Activated CD8-positive, alpha-beta memory T cell treated with anti-CD3 and anti-CD28 coated beads for 4 hours (primary cell): ENCODE results near the gene GPR37.

Source experiments
- DNase-seq, 2 donors: peaks; one replicate each; pipeline ENCODE4 v3.0.0-alpha.2; 2020; ENCODE audit warnings: low read depth in 2 of 2

Gene GPR37

GRCh38 chr7:124779620-124780019 lies 14.0 kb upstream of the GPR37 start:
- no peak for DNase-seq

DNA sequence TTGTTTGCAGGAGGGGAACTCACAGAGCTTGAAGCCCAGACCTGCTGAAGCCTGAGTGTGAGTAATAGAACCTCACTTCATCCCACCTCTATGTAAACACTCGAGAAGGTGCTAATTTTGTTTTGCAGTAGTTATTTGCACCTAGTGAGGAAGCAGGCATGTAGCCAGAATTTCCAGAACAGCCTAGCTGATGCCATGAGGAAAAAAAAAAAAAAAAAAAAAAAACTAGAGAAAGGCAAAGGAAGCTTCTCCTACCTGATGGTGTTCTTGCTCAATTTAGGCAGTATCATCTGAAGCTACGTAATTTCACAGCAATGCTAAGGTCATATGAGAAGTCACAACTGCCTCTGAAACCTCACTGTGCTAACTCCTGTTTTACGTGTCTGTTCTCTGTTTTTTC lies 13.6 kb upstream of the GPR37 start:
- no peak for DNase-seq

- no peak for DNase-seq
Measured at GRCh38 chr7:124777268-124777667, 11.7 kb upstream of the GPR37 start.

DNA sequence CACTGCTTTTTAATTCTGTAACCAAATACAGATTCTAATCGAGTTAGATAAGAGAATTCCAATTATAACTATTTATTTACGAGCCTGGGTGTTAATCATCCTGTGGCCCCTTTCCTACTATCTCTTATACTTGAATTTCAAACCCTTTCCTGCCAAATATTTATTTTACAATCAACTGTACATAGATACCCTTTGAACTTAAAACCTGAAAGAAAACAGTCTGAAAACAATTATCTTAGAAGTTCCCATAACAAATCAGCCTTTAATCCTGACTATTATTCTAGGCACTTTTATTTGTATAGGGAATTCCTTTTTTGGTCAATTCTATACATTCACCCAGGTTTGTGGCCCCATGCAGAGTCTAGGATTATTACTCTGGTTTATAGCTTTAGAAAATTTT lies 10.6 kb upstream of the GPR37 start:
- DNase-seq = no peak

GRCh38 chr7:124775422-124775821 lies 9.8 kb upstream of the GPR37 start:
- no peak for DNase-seq

- DNase-seq = no peak
Measured at GRCh38 chr7:124773938-124774337, 8.3 kb upstream of the GPR37 start.

GRCh38 chr7:124773339-124773738 lies 7.7 kb upstream of the GPR37 start:
- no peak for DNase-seq

DNA sequence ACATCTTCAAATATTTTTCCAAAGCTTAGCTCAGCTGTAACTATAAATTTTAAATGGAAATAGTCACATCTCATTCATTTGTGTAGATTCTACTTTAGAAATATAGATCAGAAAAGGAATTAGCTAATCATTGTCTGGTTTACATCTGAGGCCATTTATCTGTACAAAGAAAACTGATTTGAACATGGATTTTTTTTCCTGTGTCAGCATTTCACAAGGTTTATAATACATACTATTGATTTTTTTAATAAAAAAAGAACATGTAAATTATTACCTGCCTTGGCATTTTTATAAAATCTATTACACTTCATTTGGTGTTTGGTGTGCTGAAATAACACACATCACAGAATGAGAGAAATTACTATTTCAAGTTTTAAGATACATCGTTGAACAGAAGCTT lies 3.5 kb upstream of the GPR37 start:
- DNase-seq = no peak

GRCh38 chr7:124768525-124768924 lies 2.9 kb upstream of the GPR37 start:
- DNase-seq = no peak

GRCh38 chr7:124764847-124765400 lies 668 bp downstream of the GPR37 start:
- DNase-seq = no peak

- no peak for DNase-seq
Measured at GRCh38 chr7:124764051-124764846, 1.3 kb downstream of the GPR37 start.

GRCh38 chr7:124762611-124763143 lies 2.9 kb downstream of the GPR37 start:
- no peak for DNase-seq

DNA sequence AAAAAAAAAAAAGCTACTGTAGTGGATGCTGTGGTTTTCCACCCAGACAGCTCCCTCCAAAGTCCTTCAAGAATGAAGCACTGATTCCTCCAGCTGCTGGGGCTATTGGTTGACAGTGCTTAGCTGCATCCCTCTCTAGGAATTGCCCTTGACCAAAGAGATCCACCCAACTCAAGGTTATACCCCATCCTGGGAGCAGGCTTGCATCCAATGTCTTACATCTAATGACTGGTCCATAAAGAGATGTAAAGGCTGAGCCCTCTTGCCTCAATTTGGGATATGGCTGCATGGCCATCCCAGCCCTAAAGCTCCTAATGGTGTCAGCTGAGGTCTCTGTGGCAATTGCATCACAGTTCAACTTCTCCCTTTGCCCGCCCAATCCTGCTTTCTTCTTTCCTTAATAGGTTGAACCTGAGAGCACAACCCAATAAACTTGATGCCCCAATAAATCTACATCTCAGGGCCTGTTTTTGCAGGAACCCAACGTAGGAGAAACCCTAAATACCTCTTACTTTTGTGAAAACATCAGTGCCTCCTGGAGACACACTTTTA lies 4.4 kb downstream of the GPR37 start:
- no peak for DNase-seq

DNA sequence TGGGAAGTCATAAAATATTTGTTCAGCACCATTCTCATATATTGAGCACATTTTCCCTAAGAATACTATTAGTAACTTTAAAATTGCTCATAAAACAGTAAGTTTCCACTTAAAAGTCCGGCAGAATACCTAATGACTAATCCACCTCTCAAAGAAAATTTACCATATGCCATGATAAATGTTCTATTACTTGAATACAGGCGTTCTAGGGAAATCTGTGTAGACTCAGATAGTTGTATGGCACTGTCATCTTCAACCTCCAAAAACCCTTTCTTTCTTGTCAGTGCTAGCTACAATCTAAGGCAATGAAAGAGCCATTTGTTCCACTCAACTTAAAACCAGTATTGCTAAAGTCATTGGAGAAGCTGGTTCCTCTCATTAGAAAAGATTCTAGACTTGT lies 7.3 kb downstream of the GPR37 start:
- no peak for DNase-seq

- no peak for DNase-seq
Measured at GRCh38 chr7:124754576-124755268, 10.9 kb downstream of the GPR37 start.

DNA sequence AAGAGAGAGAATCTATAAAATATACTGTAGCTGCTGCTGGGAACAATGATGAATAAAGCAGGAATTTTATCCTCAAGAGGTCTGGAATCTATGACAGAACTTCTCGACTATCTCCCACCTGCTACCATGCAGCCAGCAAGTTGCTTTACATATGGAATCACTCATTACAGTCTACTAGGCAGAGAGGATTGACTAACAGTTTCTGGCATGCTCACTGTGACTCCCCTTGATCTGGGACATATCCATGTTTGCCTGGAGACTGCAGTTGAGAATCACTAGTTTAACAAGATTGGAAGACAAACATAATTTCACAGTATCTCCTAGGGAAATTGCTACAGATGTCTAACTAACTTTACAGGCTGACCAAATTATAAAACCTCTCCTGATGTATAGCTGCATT lies 13.3 kb downstream of the GPR37 start:
- DNase-seq = no peak

- no peak for DNase-seq
Measured at GRCh38 chr7:124751027-124751426, 14.6 kb downstream of the GPR37 start.

- DNase-seq = no peak
Measured at GRCh38 chr7:124747072-124747471, 18.5 kb downstream of the GPR37 start.

DNA sequence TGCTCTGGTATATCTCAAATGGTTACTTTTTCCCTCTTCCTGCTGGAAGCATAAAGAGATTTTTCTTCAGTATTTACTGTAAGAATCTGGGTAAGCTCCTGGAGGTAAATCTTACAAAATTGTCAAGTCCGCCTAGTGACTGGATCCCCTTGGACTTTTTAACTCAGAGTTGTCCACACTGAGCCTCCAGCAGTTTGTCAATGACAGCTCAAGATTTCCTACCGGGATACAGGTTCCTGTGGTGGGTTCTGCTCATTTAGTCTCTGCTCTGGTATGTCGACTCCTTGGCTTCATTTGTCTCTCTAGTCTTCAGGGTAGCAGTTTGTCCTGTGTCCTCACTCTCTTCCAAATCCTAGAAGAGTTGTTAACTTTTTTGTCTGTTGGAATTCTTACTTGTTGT lies 27.0 kb downstream of the GPR37 start:
- DNase-seq = no peak

- no peak for DNase-seq
Measured at GRCh38 chr7:124737760-124738300, 27.8 kb downstream of the GPR37 start.

GRCh38 chr7:124728610-124729009 lies 37.0 kb downstream of the GPR37 start:
- DNase-seq = no peak

GRCh38 chr7:124724507-124725192 lies 40.9 kb downstream of the GPR37 start:
- no peak for DNase-seq
